HG03558 (cell line): ENCODE measurements around the gene PGAM1.
"Not testable (repeated sequence)": the region's sequence is repeated elsewhere in the genome, so short reads cannot be mapped to it uniquely, and the experiment has no call there.

Experiments used
- ATAC-seq: cut with Tn5 transposase; IDR thresholded peaks from one replicate; pipeline ENCODE4 v1.9.1; 2021; ENCODE audit warnings: moderate number of reproducible peaks; ENCODE audit not compliant: unreplicated experiment; ENCODE audit errors: extremely low read depth

PGAM1 gene

DNA sequence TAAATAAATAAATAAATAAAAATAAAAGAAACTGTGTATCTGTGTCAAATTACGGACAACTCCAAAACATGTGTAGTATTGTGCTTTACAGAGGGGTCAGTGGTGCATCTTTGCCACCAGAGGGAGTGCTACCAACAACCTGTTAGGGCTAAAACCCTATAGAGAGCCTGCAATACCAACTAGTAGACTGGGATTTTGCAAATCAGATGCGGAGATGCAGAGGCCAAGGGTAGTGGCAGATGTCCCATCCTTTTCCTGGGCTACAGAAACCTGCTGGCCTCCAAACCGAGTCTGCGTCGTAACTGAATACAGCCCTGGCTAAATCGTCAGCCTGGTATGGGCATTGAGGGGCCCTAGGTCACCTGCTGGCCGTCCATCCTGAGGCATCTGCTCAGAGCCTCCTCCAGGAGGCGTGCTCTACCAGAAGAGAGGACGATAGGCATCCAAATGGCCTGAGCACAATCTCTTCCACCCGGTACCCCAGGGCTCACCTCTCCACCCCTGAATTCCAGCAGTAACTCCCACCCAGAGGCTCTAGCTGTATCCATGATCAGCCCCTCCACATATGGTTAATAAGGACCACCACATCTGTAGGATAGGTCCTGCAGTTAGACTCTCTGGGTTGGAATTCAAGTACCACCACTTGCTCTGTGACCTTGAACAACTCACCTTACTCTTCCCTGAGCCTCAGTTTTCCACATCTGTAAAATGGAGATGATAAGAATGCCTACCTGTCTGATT is 18.6 kb upstream of the PGAM1 start:
- ATAC-seq: peak; percentile 69

GRCh38 chr10:97407952-97408248 is 18.1 kb upstream of the PGAM1 start:
- no peak for ATAC-seq

- no peak for ATAC-seq
These were observed 17.4 kb upstream of the PGAM1 start for GRCh38 chr10:97408496-97408992.

DNA sequence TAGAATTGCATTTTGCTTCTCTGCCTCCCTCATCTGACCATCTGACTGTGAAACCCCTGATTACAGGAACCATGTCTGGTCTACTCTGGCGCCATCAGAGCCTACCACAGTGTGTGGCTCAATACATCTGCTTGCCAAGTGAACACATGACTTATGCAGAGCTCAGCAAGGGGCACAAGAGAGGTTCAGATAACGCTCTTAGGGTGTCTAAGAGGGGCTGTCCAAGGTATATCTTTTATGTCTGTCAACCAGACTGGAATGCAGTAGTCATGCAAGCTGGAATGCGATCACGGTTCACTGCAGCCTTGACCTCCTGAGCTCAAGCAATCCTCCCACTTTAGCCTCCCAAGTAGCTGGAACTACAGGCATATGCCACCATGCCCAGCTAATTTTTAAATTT is 14.6 kb upstream of the PGAM1 start:
- ATAC-seq: no peak

DNA sequence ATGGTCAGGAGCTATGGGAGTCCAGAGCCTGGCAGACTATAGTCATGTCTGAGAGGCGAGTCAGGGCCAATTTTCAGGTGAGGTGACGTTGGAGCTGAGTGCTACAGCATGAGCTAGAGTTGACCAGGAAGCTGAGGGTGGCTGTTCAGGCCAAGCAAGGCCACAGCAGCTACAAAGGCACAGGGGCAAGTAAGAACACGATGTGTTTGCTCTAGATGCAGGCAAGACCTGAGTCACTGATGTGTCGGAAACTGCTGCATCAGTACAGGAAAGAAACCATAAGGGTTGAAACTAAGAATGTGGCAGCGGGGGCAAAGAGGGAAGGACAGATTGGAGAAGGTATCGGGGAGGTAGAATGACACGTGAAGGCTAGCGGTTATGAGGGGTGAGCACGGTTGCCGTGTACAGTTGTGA is 13.1 kb upstream of the PGAM1 start:
- no peak for ATAC-seq

DNA sequence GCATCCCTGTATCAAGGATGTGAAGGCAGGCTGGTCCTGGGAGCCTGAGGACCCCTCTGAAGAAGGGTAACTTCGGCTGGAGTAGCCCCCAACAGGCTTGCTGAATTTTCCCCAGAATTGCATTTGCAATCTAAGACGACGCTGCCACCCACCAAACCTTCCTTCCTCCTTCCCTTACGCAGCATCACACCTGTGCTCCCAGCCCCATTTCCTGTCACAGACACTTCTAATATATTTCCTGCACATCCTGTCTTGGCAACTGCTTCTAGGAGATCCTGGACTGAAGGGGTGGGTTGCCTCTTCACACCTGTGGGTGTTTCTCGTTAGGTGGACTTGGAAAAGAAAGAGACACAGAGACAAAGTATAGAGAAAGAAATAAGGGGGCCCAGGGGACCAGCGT is 9.4 kb upstream of the PGAM1 start:
- no peak for ATAC-seq

DNA sequence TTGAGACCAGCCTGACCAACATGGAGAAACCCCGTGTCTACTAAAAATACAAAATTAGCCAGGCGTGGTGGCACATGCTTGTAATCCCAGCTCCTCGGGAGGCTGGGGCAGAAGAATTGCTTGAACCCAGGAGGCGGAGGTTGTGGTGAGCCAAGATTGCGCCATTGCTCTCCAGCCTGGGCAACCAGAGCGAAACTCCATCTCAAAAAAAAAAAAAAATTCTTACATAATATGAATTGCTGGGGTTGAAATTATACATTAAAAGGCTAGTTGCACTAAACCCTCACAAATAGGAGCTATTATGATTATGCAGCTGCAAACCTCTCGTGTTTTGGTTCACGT is 2.3 kb upstream of the PGAM1 start:
- ATAC-seq: not testable (repeated sequence)

DNA sequence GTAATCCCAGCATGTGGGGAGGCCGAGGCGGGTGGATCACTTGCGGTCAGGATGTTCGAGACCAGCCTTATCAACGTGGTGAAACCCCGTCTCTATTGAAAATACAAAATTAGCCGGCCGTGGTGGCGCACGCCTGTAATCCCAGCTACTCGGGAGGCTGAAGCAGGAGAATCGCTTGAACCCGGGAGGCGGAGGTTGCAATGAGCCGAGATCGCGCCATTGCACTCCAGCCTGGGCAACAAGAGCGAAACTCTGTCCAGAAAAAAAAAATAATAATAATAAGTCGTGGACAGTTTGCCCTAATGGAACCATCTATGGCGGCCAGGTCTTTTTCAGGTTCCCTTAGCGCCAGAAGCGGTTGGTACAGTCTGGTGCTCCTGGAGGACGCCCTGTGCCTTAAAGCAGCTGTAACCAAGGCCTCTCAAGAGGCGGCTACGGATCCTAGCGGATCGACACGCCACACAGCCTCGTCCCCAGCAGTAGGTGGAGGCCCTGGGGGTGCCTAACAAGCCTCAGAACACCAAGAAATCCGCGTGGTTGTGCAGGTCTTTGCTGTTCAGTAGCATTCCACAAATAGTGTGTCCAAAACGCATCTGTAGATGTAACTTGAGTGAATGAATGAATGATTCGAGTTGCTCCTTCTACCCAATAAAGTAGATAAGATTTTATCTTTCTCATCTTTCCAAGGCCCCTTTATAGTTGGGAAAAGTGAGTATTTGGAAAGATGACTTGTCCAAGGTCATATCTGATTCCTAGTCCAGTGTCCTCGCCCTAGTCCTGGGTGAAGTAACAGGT is 982 bp downstream of the PGAM1 start:
- ATAC-seq: no peak

DNA sequence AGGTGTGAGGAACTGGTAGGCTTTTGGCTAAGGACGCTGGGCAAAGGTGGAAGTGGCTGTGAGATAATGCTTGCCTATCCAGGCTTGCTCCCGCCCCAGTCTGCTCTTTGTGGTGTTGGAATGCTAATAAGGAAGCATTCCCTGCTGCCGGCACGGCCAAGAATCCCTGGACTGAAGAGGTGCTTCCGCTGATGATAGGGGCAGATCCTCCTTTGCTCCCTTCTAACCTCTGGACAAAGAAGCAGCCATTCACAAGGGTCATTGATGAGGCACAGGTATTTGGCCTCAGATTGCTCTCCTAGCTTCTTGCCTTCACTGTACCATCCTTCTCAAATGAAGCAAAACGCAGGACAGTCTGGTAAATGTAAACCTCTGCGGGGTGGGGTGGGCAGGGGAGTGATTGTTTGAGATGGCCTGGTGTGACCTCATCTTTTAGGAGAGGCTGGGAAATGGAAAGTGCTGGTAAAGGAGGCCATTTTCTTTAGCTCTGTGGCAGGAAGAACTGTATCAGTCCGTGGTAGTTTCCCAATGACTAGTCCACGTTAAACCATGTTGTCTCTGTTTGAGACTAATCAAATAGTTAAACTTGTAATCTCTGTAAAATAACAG is 1.7 kb downstream of the PGAM1 start:
- no peak for ATAC-seq

DNA sequence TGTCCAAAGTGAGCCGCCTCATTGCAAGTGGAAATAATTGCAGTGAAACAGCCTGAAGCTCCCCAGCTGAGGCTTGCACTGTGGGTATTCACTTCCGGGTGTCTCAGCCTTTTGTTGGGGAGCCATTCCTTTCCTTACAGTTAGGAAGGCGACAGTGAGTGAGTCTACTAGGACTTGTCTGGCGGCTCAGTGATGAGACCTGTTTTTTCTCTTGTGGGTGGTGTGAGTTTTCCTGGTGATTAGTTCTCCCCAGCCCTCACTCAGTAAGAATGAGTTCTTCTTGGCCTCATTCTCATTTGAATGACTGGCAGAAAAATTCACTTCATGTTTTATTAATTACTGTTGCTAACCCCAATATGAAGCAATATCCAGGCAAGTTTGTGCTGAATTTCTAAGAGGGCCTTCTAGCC is 2.6 kb downstream of the PGAM1 start:
- ATAC-seq: no peak

- ATAC-seq: no peak
These were observed 8.1 kb downstream of the PGAM1 start for GRCh38 chr10:97434055-97434454.

DNA sequence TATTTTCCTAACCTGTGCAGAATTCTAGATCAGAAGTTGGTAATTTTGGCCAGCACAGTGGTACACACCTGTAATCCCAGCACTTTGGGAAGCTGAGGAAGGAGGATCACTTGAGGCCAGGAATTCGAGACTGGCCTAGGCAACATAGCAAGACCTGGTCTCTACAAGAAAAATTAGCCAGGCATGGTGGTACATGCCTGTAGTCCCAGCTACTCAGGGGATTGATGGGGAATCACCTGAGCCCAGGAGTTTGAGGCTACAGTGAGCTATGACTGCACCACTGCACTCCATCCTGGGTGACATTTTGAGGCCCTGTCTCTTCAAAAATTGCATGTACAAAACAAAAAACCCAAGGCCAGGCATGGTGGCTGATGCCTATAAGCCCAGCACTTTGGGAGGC is 8.6 kb downstream of the PGAM1 start:
- ATAC-seq: no peak

DNA sequence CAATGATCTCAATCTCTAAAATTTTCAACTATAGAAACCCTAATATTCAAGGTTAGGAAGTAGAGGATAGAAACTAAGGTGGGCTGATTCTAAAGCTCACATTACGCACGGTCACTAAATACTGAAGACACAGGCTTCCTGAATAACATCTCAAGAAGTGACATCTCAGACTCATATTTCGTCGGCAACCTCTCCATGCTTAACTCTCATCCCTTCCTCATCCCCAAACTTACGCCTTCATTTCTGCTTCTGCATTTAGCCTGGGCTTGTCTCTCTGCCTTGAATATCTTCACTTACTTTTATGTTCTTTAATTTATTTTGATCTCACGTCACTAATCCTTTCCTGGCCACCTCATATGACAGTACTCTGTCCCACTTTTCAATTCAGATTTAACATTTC is 9.2 kb downstream of the PGAM1 start:
- ATAC-seq: no peak

- no peak for ATAC-seq
These were observed 16.3 kb downstream of the PGAM1 start for GRCh38 chr10:97442277-97442676.

DNA sequence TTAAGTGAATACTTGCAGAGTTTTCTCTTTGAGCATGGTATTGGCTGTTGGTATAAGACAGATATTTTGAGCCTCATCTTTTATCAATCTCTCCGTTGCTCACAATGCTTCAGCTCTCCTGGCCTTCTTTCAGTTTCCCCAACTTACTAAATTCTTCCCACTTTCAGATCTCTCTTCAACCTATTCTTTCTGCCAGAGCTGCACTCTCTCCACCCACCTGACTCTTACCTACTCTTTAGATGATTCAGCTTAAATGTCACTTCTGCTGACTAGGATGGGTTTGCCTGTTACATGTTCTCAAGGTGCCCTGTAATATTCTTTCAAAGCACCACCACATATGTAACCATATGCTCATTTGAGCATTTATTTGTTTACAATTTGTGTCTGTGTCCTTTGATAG is 18.2 kb downstream of the PGAM1 start:
- ATAC-seq: no peak

GRCh38 chr10:97445357-97445721 is 19.3 kb downstream of the PGAM1 start:
- ATAC-seq: no peak

DNA sequence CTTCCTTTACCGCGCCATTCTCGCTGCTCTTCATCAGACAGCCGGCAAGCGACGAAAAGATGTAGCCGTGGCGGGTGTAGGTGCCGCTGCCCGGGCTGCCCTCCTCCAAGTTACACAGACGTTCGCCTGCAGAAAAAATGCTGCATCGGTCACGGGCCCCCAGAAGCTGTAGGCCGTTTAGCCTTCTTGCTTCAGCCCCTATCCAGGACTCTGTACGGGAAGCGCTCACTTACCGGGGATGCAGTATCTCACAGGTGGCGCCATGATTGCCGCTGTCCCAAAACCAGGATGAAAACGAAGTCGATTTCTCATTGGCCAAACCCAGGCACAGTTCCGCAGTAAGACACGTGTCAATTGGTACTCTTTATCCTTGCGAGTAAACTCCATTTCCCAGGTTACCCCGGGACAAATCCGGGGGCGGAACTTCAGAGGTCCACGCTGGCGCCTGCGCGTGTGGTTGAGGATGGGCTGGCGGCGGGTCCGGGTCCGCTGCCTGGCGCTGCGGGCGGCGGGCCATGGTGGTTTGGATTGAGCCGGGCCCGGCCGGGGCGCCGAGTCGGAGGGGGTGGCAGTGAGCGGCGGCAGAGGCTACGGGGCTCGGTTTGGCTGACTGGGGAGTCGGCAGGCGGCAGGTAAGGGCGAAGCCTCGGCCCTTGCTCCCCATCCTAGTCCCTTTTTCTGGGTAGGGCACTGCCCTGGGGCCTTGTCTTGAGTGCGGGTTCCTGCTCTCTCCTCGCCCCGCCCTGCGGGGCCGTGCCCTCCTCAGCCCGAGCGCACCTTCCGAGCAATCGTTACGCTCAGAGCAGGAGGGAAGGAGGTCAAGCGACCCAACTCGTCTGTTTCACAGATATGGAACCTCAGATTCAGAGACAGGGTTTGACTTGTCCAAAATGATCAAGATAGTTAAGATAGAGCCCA is 20.0 kb downstream of the PGAM1 start, which contains the start of the genes EXOSC1 and ZDHHC16:
Gene EXOSC1 (minus strand): TSS at position 285 of the 918 bp plus-strand sequence. CDS start 21 bp downstream, at position 264.
Gene ZDHHC16 (plus strand): TSS at position 454 of the 918 bp plus-strand sequence. CDS start 5,501 bp downstream, outside the sequence.
- peak; percentile 91 for ATAC-seq

DNA sequence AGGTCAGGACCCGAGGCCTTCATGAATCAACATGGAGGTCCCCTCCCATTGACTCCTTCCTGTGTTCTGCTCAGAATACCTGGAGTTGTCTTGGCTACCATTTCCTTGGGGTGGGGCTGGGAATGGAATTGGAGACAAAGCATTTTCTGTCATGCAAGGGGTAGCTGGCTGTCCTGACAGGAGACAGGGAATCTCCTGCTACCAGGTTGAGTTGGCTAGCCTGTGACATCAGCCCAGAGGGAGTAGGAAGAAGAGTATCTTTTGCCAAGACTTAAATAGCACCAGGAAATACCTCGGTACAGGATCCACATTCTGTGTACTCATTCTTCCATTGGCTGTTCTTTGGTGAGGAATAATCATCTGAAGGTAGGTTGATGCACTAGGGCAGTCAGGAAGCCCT is 24.8 kb downstream of the PGAM1 start:
- ATAC-seq: no peak

- ATAC-seq: no peak
These were observed 25.6 kb downstream of the PGAM1 start for GRCh38 chr10:97451605-97452004.

- no peak for ATAC-seq
These were observed 26.4 kb downstream of the PGAM1 start for GRCh38 chr10:97452352-97452751.
